LNCAP (cell line): ENCODE results near the gene NPY1R.

Source experiments
- CTCF ChIP-seq: fragments of 450-650 bp; IDR thresholded peaks from 2 replicates; pipeline ENCODE4 v1.5.1; 2017; ENCODE audit warnings: mild to moderate bottlenecking

Gene NPY1R

GRCh38 chr4:163332526-163333406 lies at the start of gene NPY1R:
Gene NPY1R, minus strand, starts transcription at chr4:163332596. Its CDS starts 6,042 bp downstream, at chr4:163326554.
- peak; percentile 72 for TF ChIP-seq CTCF

GRCh38 chr4:163380703-163381102 lies 48.3 kb upstream of the NPY1R start:
- no peak for TF ChIP-seq CTCF

GRCh38 chr4:163378661-163379060 lies 46.3 kb upstream of the NPY1R start:
- no peak for TF ChIP-seq CTCF

- no peak for TF ChIP-seq CTCF
Observed at GRCh38 chr4:163372029-163372428, 39.6 kb upstream of the NPY1R start.

- TF ChIP-seq CTCF = no peak
Observed at GRCh38 chr4:163367651-163368050, 35.3 kb upstream of the NPY1R start.

- no peak for TF ChIP-seq CTCF
Observed at GRCh38 chr4:163356104-163356503, 23.7 kb upstream of the NPY1R start.

GRCh38 chr4:163353054-163353453 lies 20.7 kb upstream of the NPY1R start:
- no peak for TF ChIP-seq CTCF
